Ovary (tissue), 3 donors: ENCODE measurements around the gene AFF3.

Experiments
- EP300 ChIP-seq: sonication (generic); formaldehyde crosslinking; IDR thresholded peaks from one replicate; pipeline ENCODE4 v1.6.1; 2017; ENCODE audit warnings: antibody characterized with exemption
- TF ChIP-seq, protein P1 (sequence below), 3 donors: fragments of 450-650 bp in 2 of 3; fragments of 200-600 bp in 1 of 3; IDR thresholded peaks; one replicate each; pipeline versions ENCODE4 v1.5.1 to v1.8.0; 2016 to 2022; ENCODE audit warnings: antibody characterized with exemption in 3 of 3, mild to moderate bottlenecking in 1 of 3
- donor health status: DM: no; HTN: no; CAD: no.

- TF ChIP-seq, protein P1, sequence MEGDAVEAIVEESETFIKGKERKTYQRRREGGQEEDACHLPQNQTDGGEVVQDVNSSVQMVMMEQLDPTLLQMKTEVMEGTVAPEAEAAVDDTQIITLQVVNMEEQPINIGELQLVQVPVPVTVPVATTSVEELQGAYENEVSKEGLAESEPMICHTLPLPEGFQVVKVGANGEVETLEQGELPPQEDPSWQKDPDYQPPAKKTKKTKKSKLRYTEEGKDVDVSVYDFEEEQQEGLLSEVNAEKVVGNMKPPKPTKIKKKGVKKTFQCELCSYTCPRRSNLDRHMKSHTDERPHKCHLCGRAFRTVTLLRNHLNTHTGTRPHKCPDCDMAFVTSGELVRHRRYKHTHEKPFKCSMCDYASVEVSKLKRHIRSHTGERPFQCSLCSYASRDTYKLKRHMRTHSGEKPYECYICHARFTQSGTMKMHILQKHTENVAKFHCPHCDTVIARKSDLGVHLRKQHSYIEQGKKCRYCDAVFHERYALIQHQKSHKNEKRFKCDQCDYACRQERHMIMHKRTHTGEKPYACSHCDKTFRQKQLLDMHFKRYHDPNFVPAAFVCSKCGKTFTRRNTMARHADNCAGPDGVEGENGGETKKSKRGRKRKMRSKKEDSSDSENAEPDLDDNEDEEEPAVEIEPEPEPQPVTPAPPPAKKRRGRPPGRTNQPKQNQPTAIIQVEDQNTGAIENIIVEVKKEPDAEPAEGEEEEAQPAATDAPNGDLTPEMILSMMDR (IDR thresholded peaks at IDR 0.05), result no peak
- TF ChIP-seq EP300, result no peak
Observed at GRCh38 chr2:99845296-99845695, 297.1 kb downstream of the AFF3 start.
